Hematopoietic multipotent progenitor cell treated with erythropoietin and hydrocortisone succinate and interleukin-3 and kit ligand, for 17 days (in vitro differentiated cells): Measurements from ENCODE around the gene CAPNS2.

ENCODE experiments used
- DNase-seq: peaks from one replicate; pipeline ENCODE4 v3.0.0-alpha.2; 2015; ENCODE audit warnings: low spot score

The CAPNS2 gene

DNA sequence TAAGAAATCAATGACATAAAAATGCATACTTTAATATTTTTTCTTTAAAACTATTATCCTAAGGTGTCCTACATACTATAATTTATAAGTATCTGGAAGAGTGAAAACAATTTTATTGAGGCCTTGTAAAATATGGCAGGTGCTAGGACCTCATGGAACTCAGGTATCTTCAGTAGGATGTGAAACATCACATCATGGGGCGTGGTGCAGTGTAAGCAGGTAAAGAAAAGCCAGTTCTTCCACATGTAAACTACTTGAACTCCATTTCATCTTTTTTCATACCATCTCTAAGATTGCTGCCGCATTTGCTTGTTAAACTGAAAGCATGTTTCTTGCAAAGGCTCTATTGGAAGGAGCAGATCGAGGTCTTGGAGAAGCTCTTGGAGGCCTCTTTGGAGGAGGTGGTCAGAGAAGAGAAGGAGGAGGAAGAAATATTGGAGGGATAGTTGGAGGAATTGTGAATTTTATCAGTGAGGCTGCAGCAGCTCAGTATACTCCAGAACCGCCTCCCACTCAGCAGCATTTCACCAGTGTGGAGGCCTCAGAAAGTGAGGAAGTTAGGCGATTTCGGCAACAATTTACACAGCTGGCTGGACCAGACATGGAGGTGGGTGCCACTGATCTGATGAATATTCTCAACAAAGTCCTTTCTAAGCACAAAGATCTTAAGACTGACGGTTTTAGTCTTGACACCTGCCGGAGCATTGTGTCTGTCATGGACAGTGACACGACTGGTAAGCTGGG, at the start of gene CAPNS2:
Gene CAPNS2, plus strand, starts transcription at position 253 of the 744 bp plus-strand sequence. Its CDS starts 73 bp downstream, at position 326.
- DNase-seq, result no peak

DNA sequence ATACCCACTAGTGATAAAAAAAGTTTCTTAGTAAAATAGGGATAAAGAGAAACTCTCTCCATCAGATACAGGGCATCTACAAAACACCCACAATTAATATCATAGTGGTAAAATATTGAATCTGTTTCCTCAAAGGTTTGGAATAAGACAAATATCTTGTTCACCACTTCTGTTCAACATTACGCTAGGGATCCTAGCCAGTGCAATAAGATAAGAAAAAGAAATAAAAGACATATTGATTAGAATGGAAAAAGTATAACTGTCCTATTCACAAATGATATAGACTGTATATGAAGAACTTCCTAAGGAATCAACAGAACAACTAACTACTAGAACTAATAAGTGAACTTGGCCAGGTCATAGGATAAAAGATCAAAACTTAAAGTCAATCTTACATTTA, 44.7 kb upstream of the CAPNS2 start:
- no peak for DNase-seq

DNA sequence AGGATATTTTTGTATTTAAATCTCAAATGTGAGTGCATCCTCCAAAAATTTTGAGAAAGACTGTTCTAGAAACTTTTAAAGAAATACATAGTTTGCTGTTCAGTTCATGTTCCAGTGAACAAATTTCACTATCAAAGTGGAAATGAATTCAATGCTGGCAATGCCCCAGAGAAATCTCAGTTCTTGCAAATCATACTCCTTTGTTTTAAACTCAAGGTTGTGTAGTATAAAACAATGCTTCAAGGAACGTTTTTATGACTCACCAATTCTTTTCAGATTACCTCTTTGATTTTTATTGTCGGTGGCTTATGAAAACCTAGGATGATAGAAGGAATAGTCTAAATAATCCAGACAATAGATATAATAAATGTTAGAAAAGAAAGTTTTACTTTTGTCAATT, 40.0 kb upstream of the CAPNS2 start:
- DNase-seq, result no peak

DNA sequence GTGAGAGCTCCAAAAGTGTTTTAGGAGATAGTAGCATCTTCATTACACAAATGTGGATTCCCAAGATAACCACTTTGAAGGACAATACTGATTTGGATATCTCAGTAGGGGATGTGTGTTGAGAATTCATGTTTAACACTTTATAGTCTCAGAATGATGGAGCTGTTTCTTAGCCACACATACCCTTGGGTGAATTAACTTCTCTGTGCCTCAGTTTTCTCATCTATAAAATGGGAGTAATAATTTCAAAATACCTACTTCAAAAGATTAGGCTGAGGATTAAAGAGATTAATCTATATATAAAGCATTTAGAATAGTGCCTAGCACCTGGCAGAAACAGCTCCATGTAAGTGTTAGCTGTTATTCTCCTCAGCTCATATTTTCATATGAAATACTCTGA, 38.6 kb upstream of the CAPNS2 start:
- DNase-seq, result no peak

DNA sequence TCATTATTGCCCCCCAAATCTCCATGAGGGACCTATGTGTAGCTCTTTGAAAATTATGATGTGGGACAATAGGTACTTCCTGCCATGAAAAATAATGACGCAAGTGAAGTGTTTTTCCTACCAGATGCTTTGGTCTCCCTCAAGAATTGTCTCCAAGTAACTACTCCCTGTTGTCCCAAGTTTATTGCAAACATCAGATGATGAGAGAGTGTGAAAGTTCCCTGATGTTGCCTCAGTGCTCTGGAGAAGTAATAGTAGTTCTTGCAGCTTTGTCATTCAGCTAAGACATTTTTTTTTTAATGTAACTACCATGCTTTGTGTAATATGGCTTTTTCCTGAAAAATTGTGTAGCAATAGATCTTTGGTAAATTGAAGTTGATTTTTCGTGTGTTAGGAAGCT, 37.5 kb upstream of the CAPNS2 start:
- no peak for DNase-seq

DNA sequence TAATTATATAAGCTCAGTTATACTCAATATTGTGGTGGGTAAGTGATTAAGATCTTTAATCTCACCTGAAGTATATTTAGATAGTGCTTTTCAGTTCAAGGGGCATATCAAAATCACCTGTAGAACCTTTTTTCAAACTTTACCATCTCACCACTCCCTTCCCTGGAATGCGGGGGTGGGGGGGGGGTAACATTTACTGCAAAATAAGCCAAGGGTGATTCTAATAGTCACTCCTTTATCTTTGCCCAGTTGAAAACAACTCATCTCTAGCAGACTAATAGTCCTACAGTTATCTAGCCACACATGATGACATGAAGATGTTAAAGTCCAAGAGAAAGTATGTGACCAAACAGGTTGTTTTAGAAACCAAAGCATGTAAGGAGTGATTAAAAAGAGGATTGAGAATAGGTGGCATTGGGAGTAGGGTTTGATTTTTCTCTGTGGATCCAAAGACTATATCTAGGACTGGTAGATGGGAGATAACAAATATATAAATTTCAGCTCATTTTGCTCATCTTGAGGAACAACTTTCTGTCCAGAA, 36.1 kb upstream of the CAPNS2 start:
- DNase-seq, result no peak

DNA sequence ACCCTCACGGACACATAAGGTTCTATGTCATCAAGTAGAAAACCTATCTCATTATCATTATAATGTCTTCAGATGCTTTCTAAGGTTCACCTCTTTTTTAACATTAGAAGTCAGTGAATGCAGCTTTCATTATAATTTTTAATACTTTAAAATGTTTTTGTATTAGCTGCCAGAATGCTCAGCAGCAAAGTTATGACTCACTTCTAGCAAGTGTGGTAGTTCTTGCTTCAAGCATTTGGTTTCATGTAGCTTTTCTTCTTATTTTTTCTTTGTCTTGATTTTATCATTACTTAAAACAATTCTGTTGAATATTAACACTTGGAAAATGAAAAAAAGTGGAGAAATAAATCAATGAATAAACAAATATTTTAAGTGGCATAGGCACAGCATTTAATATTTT, 34.3 kb upstream of the CAPNS2 start:
- DNase-seq, result no peak

DNA sequence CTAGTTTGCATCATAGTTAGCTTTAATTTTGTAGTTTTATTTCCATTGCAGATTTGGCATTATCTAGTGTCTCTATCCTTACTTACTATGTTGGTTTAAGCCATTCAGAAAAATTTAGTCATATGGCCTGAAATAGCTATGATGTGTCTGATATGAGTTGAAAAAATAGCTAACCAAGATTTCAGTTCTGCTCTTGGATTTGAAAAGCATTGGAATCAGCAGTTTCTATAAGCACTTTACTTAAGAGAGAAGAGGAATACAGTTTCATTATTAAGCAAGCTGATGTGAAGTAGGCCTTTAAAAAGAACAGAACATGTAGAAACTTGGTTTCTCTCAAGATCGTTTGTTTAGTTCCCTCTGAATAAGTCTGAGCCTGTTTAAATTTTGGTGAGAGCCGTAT, 31.7 kb upstream of the CAPNS2 start:
- no peak for DNase-seq

DNA sequence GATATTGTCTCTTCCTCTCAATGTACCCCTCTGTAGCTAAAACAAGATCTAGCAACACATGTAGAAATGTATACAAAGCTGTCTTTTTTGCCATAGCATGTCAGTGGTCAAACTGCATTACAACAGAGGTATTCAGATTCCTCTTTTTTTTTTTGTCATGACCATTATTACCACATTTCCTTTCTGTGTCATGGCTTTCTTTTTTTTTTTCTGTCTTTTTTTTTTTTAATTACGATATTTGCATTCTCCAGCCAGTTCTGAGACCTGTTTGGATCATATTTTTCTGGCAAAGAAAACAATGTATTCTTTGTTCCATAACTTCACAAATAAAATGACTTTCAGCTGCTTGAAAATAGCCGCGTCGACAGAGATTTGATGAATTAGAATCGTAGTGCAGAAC, 27.4 kb upstream of the CAPNS2 start:
- DNase-seq, result no peak

DNA sequence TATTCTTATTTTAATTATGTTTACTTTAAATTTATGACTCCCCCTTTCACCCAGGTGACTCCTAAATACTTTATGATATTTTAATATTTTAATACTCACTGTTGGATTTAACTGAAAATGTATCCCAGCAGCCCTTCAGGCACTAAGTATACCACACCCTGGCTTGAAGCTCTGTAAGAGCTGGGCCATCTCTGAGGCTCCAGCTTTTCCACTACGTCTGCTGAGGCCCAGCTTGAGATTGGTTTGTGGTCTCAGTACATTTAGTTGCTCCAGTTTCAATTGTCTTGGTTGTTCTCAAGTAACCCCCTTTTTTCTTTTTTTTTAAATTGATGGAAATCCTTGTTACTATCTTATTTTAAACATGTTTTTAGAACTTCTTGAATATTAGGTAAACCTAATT, 27.0 kb upstream of the CAPNS2 start:
- no peak for DNase-seq

DNA sequence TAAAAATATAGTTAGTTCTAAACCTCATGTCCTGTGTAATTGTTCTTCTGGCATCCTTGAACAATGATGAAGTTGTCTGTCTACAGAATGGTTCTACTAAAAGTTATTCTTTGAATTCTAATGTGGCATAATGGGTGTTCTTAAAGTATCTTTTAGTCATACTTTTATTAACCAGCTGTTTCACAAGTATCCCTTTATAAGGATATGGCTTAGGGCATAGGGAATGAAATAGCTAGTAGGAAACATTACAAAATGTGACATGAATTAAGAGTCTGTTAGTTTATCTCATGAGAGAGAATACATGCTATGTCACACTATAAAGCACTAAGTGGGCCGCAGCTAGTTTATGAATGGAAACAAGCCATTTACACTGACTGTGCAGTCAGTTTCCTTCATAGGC, 26.3 kb upstream of the CAPNS2 start:
- no peak for DNase-seq

DNA sequence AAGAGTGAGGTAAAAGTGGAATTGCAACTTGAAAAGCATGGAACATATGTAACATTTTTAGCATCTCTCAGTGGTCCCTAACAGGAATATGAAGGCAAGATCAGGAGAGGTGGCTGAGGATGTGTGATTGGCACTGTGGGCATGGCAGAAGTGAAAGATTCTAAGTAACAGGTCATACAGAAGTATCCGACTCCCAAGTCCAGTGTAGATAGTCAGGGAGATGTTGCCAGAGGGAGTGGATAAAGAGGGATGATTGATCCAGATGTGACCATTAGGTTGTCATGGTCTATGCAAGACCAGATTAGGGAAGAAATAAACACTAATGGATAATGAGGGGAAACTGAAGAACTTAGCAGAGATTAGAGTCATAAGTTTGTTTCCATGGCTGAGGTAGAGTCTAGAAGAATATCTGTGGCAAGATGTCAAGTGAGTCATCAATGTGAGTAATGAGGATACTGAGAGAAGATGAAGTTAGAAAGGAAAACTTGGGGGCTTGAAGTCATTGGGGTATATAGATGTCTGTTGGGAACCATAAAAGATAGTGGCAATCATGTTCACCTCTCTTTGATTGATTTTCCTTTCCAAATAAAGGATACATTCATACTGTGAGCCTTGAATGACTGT, 23.9 kb upstream of the CAPNS2 start:
- no peak for DNase-seq

DNA sequence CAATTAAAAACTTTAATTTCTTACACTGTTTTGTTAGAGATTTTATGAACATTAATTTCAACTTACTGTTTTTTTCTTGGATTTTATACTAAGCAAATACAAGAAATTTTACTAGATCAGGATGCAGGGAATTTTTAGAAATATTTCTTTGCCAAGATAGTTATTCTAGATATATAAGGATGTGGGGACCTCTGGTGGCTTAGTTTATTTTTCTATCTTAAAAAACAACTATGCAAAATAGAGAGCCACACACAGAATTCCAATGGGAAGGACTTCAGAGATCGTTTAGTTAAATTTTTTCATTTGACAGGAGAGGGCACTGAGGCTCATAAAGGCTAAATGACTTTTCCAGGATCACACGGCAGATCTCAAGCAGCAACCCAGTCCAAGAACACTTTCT, 23.0 kb upstream of the CAPNS2 start:
- DNase-seq, result no peak

DNA sequence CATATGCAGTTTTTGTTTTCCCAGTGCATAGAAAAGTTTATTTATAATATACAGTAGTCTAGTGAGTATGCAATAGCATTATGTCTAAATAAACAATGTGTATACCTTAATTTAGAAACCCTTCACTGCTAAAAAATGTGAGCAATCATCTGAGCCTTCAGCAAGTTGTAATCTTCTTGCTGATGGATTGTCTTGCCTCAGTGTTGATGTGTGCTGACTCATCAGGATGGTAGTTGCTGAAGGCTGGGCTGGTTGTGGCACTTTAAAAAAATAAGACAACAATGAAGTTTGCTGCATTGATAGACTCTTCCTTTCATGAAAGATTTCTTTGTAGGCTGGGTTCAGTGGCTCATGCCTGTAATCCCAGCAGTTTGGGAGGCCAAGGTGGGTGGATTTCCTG, 13.9 kb upstream of the CAPNS2 start:
- DNase-seq, result no peak

DNA sequence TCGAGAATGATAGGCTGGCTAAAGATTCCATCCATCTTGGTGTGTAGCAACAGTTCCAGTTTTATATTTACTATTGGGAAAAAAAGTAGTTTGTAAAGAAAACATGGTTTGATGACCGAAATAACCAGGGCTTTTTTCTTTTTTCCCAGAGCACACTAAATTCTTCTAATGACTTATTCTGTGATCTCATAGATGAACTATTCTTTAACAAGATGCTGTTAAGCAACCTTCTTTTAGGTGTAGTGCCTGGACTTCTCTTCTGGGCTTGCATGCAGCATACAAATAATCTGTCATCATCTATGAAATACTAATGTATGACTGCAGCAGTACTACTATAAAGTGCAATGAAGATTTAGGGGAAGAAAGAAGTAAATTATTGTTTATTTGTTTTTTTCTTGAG, 11.0 kb upstream of the CAPNS2 start:
- DNase-seq, result no peak

DNA sequence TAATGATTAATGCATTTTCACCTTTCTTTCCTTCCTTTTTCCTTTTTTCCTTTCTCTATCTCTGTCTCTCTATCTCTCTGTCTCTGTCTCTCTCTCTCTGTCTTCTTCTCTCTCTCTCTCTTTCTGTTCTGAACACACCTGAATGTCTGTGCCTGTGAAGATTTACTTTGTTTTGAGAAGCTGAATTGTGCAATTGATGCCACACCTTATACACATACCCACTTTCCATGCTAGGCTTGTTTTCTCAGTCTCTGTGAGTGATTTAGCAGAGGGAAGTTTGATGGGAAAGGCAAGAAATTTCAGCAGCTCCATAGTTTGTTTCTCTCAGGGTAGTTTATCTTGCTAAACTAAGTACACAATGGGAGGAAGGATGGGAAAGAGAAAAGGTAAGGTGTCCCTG, 9.3 kb upstream of the CAPNS2 start:
- no peak for DNase-seq

DNA sequence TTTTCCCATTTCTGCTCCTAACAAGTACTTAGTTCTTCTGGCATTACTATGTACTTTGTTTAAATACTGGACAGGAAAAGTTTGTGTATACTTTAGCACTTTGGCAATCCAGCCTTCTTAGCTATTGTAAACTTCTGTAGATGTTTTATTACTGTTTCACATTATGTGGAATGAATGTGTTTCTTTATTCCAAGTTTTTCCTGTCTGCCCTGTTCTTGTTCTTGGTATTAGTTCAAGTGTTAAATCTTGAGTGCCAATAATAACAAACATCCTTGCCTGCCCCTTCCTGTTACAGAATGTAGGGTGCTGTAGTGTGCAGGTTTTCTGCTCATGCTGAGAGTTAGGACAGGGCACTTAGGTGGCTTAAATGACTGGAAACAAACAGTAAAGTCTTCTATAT, 7.3 kb upstream of the CAPNS2 start:
- DNase-seq, result no peak

DNA sequence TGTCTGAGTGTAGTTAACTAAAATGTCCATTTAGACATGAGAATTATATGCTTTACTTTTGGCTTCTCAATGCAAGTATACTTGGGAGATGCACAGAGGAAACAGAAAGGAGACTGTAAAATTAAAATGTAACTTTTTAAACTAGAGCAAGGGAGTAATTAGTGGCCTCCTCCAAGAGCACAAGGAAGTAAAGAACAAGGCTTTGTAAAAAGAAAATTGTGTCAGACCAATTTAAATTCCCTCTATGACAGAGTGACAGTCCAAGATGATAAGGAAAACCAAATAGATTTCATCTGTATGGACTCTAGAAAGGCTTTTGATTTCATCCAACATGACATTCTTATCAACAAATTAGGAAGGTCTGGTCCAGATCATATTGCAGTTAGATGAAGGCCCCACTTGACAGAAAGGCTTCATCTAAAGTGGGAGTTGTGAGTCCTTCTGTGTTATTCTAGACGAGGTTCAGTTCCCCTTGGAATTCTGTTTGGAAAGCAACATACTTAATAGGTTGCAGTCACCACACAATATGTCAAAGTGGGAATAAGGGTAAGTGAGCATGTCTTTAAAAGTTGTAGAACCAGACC, 6.5 kb upstream of the CAPNS2 start:
- no peak for DNase-seq

DNA sequence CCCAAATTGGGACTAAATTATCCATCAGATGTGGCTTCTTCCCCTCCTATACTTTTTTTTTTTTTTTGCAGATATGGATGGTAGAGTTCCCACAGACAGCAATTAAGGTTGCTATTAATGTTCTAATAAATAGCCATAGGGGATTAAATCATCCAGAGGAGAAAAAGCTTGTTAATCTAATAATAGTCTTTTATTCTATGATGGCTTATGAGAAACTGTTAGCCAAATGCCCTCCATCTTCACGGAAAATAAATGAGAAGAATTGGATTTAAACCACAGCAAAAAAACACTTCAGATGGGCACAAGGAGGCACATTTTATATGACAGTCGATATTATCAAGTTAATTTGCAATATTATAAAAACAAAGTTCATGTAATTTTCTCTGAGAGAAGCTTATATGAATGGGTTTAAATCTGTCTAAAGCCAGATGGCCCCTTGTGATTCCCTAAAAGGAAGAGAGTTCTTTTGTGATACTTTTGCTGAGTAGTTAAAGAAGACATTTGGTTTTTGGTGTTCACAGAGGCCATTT, 5.1 kb upstream of the CAPNS2 start:
- DNase-seq, result no peak

DNA sequence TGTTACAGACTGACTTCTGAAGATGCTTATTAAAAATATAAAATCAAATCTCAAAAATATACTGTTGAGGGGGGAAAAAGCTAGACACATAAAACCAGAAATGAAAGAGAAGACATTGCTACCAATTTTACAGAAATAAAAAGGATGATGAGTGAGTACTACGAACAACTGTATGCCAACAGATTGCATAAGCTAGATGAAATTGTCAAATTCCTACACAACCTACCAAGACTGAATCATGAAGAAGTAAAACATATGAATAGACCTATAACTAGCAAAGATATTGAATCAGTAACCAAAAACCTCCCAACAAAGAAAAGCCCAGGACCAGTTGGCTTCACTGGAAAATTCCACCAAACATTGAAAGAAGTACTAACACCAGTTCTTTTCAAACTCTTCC, 3.5 kb upstream of the CAPNS2 start:
- no peak for DNase-seq

DNA sequence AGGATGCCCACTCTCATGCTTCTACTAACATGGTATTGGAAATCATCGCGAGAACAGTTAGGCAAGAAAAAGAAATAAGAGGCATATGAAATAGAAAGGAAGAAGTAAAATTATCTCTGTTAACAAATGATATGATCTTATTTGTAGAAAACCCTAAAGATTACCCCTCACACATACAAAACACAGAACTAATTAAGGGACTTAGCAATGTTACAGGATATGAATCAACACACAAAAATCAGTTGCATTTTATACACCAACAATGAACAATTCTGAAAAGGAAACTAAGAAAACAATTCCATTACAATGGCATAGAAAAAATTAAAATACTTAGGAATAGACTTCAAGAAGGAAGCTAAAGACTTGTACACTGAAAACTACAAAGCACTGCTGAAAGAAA, 2.7 kb upstream of the CAPNS2 start:
- no peak for DNase-seq

DNA sequence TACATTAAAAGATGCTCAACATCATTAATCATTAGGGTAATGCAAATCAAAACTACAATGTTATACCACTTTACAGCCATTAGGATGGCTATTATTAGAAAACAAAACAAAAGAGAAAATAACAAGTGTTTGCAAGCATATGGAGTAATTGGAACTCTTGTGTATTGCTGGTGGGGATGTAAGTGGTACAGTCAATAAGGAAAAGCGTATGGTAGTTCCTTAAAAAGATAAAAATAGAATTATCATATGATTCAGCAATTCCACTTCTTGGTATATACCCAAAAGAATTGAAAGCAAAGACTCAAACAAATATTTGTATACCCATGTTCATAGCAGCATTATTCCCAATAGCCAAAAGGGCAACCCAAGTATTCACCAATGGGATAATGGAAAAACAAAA, 1.4 kb upstream of the CAPNS2 start:
- no peak for DNase-seq

DNA sequence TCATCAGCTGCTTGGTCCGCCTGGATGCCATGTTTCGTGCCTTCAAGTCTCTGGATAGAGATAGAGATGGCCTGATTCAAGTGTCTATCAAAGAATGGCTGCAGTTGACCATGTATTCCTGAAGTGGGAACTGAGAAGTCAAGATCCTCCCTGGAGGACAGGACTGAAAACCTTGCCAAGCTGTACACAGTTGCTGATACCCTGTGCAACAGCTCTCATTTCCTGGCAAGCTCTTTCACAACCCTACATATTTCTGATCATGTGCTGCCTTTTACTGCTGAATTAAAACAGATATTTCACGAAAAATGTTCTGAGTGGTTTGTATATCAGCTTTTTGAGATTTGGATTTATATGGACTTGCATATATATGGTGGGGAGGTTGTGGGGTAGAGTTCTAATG, 898 bp downstream of the CAPNS2 start:
- no peak for DNase-seq
